ENCODE data around the gene TMEM92.
"Not testable (repeated sequence)": the region's sequence is repeated elsewhere in the genome, so short reads cannot be mapped to it uniquely, and the experiment has no call there.

TMEM92 gene

GRCh38 chr17:50314456-50315011, 40.3 kb downstream of the TMEM92 start:
- no peak for TF ChIP-seq CTCF (IDR thresholded peaks at IDR 0.05; ENCODE audit: low read depth, low read length)
- no peak overlapping the region for H3K4me3 ChIP-seq (ENCODE audit: low read depth, low read length)

- no peak for TF ChIP-seq CTCF (IDR thresholded peaks at IDR 0.05; ENCODE audit: low read depth, low read length)
- H3K4me3 ChIP-seq (ENCODE audit: low read depth, low read length): no peak overlapping the region
These were observed 41.8 kb downstream of the TMEM92 start for GRCh38 chr17:50316016-50316587.

- not testable (repeated sequence) for H3K4me3 ChIP-seq (ENCODE audit: low read depth, low read length)
These were observed 42.4 kb downstream of the TMEM92 start for GRCh38 chr17:50316660-50317059.

GRCh38 chr17:50317121-50317520, 42.9 kb downstream of the TMEM92 start:
- no peak for TF ChIP-seq CTCF (IDR thresholded peaks at IDR 0.05; ENCODE audit: low read depth, low read length)
- H3K4me3 ChIP-seq (ENCODE audit: low read depth, low read length): no peak overlapping the region

- TF ChIP-seq CTCF (IDR thresholded peaks at IDR 0.05; ENCODE audit: low read depth, low read length): no peak
- no peak overlapping the region for H3K4me3 ChIP-seq (ENCODE audit: low read depth, low read length)
These were observed 44.4 kb downstream of the TMEM92 start for GRCh38 chr17:50318501-50319285.

- TF ChIP-seq CTCF (IDR thresholded peaks at IDR 0.05; ENCODE audit: low read depth, low read length): no peak
- no peak overlapping the region for H3K4me3 ChIP-seq (ENCODE audit: low read depth, low read length)
These were observed 45.2 kb downstream of the TMEM92 start for GRCh38 chr17:50319306-50320004.

- TF ChIP-seq CTCF (IDR thresholded peaks at IDR 0.05; ENCODE audit: low read depth, low read length): no peak
- no peak overlapping the region for H3K4me3 ChIP-seq (ENCODE audit: low read depth, low read length)
These were observed 48.0 kb downstream of the TMEM92 start for GRCh38 chr17:50322271-50322670.

Measured in WI38 (cell line).